Stimulated activated CD8-positive, alpha-beta memory T cell treated with anti-CD3 and anti-CD28 coated beads, Interleukin-15, amount 100 ng/mL, for 24 hours (primary cell): ENCODE results near the gene MTA3.

Experiments
- DNase-seq: peaks from one replicate; pipeline ENCODE4 v3.0.0-alpha.2; 2020; ENCODE audit warnings: low read depth

Gene MTA3

DNA sequence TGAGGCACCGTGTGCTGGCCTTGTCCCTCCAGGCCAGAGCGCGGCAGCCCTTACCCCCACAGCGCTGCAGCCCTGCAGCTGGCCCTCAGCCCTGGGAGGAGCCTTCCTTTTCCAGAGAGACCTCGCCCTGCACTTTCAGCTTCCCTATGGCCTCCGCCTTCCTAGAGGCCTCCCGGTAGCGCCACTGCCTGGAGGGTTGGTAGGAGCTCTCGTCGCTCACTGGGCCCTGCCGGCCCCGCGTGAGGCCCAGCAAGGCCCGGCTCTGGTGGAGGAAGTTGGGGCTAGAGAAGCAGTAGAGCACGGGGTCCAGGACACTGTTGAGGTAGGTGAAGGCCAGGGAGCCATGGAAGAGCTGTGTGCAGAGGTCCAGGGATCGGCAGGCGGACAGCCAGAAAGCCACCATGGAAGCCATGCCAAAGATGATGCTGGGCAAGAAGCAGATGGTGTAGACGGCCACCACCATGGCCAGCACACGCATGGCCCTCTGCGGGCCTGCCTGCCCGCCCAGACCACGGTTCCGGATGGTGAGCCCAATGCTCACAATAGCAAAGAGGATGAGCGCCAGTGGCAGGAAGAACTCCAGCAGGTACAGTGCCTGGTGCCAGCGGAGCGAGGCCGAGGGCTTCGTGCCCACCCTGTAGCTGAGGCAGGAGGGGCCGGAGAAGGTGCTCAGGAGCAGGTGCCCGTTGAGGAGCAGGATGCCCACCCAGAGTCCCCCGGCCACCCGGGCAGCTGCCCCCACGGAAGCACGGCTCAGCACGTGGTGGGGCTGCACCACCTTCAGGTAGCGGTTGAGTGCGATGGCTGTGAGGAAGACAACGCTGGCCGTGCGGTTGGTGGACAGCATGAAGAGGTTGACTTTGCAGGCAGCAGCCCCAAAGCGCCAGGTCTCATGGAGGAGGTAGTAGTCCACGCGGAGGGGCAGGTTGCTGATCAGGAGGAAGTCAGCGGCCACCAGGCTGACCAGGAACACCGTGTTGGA lies 194.7 kb downstream of the MTA3 start:
- DNase-seq = no peak

DNA sequence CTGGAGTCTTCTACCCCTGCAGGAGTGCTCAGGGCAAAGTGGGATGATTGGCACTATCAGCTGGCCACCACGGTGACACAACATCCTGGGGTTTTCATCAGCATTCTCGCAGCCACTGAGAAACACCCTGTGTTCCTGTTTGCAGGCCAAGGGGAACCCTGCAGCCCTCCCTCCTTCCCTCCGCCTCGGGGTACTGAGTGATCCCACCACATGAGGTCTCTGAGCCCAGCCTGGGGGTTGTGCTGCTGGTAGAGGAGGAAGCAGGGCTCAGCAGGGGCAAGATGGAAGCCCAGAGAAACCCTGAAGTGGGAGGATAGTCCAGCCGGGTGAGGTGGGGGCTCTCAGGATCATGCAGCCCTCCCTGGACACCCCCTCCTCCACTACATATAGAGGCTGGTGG lies 195.7 kb downstream of the MTA3 start, which contains the start of gene OXER1:
TSS of gene OXER1 (minus strand) at position 40 of the 400 bp plus-strand sequence. CDS start 73 bp downstream, outside the sequence.
- no peak for DNase-seq

DNA sequence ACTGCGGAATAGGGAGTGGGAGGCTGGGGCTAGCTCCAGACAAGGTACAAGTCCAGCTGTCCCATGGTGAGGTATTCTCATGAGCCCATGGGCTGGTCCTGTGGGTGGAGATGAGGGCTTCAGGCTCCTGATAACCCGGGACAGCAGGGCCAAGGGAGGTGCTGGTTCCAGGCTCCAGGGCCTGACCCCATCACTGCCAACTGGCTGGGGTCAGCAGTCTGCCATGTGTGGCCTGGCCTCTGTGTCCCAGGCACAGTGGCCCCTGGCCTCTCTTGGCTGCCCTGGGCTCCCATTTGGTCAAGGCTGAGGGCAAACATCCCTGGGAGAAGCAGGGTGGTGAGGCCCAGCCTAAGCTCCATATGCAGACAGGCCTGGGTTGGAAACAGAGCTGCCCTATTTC lies 196.5 kb downstream of the MTA3 start:
- DNase-seq = no peak

GRCh38 chr2:42765686-42766085 lies 197.3 kb downstream of the MTA3 start:
- no peak for DNase-seq

DNA sequence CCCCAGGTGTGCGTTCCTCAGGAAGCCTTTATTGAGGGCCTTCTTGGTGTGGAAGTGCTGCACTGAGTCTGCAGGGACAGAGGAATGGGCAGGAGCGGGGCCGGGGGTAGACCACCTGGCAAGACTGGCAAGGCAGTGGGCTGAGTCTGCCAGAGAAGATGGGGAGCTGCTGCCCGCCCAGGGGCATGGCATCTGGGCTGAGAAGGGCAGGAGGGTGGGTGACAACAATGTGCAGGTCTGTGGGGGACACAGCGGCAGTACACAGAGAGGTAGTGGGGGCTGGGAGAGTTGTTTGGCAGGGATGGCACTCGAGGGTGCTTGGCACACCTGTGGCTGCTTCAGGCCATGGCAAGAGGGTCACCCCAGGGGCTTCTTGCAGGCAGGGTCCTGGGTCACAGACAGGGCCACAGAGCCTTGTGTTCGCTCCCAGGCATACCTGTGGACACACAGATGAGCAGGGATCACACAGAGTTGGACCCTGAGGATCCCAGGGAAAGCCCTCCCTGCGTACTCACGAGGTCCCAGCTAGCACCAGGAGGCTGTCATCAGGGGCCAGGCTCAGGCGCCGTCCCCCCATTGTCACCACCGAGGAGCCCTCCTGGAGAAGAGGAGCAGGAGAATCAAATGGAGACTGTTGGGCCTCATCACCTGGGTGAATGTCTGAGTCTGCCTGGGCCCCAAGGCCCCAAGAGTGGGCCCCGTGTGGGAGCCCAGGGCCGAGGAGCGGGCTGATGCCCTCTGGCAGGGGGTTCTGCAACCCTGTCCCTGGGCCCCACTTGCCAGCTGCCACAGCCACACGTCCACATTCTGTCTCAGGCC lies 198.9 kb downstream of the MTA3 start:
- no peak for DNase-seq

DNA sequence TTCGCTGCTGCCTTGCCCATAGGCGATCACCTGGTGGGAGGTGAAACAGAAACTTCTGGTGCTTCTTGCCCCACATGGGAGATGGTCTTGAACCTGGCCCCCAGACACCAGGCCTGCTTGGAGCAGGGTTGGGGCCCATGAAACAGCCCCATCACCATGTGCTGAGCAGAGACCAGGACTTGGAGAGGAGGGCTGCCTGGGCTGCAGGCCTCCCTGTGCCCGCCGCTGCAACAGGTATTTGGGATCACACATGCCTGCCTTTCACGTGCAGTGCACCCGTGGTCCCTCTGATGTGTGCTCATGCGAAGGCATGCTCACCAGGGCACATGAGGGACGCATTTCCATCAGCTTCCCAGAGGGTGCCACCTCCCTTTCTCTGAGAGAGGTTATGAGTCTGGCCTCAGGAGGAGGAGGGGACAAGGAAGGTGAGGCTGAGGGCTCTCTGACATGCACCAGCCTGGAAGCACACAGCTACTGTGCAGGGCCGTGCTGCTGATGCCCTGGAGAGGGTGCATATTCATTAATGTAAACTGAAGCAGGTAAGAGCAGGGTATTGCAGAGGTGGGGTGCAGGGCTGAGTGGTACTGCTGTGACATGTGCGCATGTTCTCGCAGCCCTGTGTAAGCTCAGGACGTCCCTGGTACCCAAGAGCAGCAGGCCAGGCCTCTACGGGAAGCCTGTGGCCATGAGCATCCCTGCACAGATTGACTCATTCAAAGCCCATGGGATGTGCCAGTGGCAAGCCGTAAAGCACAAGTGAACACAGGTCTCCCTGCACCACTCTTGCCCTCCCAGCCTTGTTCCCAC lies 199.7 kb downstream of the MTA3 start:
- no peak for DNase-seq

- DNase-seq = no peak
Observed at GRCh38 chr2:42768706-42769256, 200.3 kb downstream of the MTA3 start.

GRCh38 chr2:42769583-42770287 lies 201.3 kb downstream of the MTA3 start:
- DNase-seq = no peak

DNA sequence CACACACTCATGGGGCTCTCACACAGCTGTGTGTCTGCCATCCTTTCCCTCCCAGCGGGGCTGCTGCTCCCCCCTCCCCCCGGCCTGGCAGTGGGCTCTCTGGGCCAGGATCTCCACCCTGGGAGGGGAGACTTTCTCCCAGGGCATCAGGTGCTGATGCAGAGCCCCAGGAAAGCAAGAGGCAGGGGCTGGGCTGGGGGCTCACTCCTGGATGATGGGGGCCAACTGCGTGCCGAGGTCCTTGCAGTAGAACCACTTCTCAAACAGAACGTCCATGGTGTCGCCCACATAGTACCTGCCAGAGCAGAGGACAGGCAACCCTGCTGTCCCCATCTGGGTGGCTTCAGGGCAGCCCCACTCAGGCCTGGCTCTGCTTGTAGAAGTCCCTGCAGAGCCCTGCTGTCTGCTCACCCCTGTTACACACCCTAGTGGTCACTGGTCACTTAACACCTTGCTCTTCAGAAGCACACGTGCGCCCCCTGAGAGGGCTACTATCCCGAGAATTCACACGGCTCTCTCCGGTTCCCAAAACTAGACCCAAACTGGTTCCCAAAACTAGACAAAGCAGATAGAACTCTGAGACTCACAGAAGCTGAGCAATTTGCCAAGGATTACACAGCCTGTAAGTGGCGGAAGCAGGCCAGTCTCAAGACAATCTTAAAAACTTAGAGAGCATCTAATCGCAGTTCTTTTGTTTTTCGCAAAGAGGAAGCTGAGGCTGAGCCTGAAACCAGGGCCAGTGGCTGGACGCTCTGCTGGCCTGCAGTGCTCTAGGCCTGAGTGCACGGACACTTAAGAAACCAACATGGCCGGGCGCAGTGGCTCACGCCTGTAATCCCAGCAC lies 202.1 kb downstream of the MTA3 start:
- no peak for DNase-seq

- DNase-seq = no peak
Observed at GRCh38 chr2:42771546-42772153, 203.2 kb downstream of the MTA3 start.

DNA sequence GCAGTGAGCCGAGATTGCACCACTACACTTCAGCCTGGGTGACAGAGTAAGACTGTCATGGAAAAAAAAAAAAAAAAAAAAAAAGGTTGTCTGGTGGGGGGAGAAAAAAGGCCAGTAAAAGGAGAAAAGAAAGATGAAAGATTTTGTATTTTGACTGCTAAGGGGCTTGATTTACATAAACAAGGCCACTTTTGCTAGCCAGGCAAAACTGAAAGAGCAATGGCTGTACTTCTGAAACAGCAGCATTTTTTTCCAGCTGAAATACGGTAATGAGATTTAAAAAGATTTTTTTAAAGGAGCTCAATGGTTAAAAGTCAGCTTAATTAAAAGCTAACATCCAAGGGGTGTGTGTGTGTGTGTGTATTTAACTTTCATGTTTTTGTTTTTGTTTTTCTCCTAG lies 206.8 kb downstream of the MTA3 start:
- no peak for DNase-seq

DNA sequence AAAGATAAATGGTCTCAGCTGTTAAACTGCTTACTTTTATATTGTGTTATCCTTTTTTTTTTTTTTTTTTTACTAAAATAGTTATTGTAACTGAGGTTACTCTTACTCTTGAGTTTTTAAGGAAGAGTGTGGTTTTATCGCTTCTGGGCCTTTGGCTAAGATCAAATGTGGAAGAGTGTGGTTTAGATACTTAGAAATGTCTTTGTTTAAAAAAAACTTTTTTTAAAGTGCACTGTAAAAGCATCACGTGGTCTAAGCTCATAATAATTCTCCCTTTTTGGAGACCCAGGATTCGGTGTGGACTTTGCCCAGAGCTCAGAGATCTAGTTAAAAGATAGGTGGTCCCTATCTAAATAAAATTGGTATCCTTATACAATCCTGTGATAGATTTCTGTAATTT lies 207.4 kb downstream of the MTA3 start:
- DNase-seq = no peak

DNA sequence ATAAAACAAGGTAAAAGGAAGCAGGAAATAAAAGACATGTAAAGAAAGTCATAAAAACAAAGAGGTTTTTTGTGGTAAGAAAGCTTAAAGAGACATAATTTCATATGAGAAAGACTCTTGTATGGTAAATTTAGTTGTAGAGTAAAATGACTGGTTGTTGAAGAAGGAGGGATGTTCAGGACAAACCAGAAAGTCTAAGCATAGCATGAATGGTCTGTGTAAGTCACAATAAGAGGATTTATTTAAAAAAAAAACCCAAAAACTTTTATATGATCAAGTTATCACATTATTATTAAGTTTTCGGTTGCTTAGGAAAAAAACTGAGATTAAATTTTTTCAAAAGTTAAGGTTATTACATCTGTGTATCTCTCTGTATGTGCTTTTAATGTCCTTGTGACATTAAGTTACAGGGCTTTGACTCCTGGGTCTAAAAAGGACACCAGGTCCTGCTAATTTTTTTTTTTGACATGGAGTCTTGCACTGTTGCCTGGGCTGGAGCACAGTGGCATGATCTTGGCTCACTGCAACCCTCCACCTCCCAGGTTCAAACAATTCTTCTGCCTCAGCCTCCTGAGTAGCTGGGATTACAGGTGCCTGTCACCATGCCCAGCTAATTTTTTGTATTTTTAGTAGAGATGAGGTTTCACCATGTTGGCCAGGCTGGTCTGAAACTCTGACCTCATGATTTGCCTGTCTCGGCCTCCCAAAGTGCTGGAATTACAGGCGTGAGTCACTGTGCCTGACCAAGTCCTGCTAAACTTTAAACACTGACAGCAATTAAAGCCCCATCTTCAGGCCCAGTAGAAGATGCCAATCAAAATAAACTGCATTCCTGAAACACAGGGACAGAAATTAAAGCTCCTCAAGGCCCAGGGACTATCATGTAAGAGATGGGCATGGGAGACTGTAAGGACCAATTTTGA lies 209.7 kb downstream of the MTA3 start:
- DNase-seq = no peak

DNA sequence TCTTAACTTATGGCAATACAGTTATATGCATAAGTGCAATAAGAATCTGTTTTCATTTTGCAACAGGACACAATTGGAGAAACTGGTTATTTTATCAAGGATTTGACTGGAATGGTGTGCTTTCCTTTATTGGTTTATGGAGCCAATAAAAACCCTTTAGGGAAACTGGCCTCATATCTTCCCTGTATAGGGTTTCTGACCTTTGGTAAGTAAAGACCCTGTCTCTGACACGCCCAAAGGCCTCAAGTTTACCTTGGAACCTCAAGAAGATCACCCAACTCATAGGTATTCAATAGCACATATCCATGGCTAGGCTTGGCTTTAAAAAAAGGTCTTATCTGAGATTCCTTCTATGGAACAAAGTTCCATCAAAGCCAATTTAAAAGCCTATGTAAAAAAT lies 212.7 kb downstream of the MTA3 start:
- DNase-seq = no peak

DNA sequence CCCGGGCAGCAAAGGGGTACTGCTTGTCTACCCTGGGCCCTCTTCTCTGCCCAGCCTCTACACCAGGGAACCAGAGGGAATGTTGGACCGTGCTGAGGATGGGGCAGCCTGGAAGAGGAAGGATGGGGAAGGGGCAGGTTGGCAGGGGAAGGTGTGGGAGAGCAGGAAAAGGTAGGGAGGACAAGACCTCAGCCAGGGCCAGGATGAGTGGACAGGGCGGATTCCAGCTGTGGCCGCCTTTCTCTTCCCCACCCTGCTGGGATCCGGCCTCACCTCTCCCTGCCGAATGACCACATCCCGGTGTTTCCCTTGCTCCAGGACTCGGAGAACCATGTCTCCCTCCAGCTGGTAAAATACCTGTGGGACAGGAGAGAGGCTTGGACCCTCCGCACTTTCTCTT lies 215.1 kb downstream of the MTA3 start:
- no peak for DNase-seq

- no peak for DNase-seq
Observed at GRCh38 chr2:42784204-42784880, 215.9 kb downstream of the MTA3 start.

DNA sequence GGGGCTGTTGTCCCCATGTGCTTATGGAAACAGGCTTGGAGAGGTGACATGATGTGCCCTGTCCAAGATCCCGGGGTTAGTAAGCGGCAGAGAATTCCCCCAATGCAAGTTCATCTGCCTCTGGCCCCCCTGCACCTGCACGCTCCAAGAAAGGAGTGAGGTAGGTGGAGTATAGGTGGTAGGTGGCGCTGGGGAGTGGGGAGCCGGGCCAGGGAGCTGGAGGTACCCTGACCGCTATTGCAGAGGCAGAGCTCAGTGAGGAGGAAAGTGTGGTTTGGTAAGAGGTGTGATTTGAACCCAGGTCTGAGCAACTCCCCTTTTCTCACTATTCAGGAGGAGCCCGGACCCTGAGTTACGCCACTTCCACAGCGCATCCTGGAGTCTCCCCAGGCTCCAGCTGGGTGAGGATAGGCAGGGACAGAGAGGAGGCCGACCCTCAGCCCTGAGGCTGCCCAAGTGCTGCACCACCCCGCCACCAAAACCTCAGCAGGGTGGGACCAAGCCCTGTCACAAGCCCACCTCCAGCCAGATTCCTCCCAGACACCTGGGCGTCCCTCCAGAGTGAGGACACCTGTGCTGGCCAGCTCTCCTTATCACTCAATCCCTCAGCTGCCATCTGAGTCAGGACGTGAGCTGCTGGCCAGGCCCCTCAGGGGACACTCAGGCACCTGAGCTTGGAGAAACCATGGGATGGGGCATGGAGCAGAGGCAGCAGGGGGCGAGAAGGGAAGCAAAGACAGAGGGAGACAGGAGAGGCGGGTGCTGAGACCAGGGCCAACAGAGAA lies 218.3 kb downstream of the MTA3 start:
- no peak for DNase-seq
